GM21526 (cell line): Measurements from ENCODE around the gene CD300H.

Source experiments
- ATAC-seq: cut with Tn5 transposase; IDR thresholded peaks from one replicate; pipeline ENCODE4 v1.9.1; 2021; ENCODE audit warnings: moderate library complexity; ENCODE audit not compliant: unreplicated experiment, low FRiP score

The CD300H gene

DNA sequence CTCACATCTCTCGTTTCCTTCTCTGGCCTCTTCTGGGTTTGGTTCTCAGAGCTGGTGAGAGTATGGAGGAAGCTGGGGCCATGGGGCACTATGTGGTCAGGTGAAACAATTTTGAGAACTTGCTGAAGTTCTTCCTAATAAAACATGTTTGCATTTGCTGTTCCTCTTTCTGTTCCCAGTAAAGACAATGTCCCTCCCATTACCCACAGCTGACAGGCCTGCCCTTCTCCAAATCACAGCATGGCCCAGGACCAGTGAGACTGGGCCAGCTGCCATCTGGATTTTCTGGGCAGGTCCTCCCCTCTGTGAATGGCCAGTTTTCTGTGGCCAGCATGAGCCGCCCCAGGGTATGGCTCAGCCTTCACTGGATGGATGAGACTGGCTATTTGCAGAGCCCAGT is at the start of gene CD300H:
CD300H (minus strand) TSS at position 113 of the 400 bp plus-strand sequence.
- ATAC-seq: no peak

GRCh38 chr17:74616696-74617095 is 49.4 kb upstream of the CD300H start:
- ATAC-seq: no peak

DNA sequence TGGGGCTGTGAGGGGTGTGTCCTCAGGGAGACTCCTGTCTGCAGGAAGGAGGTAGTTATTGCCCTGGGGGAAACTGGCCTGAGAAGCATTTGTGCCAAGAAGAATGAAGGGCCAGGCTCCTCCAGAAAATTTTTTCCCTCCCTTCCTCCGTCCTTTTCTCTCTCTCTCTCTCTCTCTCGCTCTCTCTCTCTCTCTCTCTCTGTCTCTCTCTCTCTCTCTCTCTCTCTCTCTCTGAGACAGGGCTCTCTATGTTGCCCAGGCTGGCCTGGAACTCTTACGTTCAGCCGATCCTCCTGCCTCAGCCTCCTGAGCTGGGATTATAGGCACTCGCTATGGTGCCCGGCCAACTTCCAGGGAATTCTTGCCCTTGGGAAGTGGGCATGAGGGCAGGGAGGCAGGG is 44.7 kb upstream of the CD300H start:
- no peak for ATAC-seq

DNA sequence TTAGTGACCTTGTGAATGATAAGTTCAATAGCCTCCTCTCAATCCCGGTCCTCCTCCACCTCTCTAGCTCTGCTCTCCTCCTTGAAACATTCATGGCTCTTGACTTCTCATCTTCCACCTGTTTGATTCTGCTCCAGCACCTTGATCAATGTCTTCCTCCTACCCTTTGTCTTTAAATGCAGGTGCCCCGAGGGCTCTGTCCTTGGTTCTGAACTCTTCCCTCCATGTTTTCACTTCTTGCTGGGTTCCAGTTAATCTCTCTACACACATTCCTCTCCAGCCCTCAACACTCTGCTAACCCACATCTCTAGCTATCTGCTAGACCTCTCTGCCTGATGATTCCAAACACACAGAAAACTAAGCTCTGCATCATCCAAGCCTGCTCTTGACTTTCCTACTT is 42.8 kb upstream of the CD300H start:
- no peak for ATAC-seq

DNA sequence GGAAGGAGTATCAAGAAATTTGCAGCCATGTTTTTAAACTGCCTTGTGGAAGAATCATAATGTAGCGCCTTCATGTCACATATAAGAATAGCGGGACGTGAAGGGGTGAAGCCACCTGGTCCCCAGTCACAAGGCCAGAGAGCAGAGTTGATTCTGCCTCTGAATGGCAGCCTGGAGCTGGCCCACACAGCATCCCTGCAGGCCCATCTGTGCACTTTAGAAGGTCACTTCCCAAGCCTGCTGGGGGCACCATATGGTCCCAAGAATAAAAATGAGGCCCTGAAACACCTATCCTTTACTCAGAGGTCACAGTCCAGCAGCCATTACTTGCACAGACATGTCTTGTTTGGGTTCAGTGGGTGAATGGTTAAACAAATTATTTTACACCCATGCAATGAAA is 41.2 kb upstream of the CD300H start:
- ATAC-seq: no peak

- ATAC-seq: no peak
These were observed 39.9 kb upstream of the CD300H start for GRCh38 chr17:74607221-74607620.

DNA sequence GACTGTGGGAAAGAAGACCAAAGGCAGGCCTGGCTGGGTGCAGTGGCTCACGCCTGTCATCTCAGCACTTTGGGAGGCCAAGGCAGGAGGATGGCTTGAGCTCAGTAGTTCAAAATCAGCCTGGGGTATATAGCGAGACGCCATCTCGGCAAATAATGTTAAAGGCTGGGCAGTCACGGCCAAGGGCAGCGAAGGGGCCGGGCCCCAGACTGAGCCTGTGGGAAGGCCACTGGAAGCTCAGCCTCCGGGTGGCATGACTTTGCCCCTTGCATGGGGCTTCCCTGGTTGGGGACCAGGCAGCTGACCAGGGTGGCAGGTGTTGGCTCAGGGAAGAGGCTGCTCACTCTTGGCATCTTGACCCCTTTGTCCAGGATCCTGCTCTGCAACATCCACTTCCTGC is 38.7 kb upstream of the CD300H start:
- ATAC-seq: no peak

GRCh38 chr17:74605361-74605760 is 38.1 kb upstream of the CD300H start:
- ATAC-seq: no peak

GRCh38 chr17:74604761-74605160 is 37.5 kb upstream of the CD300H start:
- ATAC-seq: no peak

DNA sequence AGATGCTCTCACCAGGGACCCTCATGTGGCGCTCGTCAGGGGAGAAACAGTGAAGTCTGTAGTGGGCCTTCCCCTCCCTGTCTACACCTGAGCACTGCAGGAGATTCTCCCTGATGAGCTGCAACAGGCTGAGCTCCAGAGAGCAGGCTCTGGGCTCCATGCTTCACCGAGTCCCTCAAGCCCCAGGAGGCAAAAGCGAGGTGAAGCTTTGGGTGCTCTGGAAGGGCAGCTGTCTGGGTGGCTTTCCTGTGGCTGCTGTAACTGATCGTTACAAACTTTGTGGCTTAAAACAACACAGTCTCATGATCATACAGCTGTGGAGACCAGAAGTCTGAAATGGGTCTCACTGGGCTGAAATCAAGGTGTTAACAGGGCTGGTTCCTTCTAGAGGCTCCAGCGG is 36.9 kb upstream of the CD300H start:
- ATAC-seq: no peak

DNA sequence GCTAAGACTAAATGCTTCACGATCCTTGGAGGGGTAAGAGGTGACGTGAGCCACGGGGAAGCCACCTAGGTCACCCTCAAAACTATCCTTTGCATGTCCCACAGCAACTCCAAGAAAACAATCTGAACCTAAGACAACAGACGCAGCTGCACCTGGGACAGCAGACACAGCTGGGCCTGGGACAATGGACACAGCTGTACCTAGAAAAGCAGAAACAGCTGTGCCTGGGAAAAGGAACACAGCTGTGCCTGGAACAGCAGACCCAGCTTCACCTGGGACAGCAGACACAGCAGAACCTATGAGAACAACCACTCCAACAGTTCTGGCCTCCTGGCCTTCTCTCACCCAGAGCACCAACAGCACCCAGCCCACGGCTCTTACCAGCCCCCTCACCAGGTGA is 36.4 kb upstream of the CD300H start:
- ATAC-seq: no peak

DNA sequence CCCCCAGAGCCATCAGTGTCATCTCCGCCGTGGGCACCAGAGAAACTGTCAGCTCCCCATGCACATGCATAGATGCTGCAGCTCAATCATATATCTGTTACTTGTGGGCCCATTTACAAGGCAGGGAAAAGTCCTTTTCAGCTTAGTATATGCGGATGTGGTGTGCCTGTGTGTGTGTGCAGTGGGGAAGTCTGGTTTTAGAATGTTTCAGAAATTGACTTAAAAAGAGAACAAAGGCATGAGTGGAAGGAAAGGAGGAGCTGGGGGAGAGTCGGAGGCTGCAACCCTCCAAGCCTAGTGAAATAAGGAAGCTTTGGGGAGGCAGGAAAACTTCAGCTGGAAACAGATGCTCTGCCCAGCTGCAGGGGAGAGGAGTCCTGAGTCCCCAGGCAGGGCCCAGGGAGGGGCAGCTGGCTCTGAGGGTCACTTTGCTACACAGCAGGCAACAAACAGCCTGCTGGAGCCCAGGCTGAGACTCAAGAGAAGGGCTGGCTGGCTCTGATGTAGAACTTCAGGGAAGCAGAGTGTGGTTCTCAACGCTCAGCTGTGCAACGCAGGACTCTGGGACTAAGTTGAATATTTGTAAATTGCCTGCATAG is 35.8 kb upstream of the CD300H start:
- ATAC-seq: no peak

DNA sequence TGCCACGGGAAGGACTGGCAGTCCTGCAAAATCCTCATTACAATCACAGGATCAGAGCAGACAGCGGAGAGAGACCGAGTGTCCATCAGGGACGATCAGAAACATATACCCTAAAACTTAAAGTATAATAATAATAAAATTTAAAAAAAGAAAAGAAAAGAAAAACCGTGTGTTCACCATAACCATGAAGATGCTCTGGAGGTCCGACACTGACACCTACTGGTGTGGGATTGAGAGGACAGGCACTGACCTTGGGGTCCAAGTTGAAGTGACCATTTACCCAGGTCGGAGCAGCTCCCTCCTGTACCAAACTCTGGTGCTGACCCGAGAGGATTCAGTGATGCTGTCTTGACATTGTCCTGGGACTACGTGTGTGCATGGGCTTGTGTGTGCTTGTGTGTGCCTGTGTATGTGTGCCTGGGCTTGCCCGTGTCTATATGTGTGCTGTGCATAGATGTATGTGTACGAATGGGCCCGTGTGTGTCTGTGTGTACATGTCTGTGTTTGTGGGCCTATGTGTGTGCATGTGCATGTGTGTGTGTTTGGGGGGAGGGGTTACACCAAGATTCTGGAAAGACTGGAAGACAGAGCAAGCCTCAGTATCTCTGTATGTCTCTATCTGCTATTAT is 34.7 kb upstream of the CD300H start:
- no peak for ATAC-seq

GRCh38 chr17:74599448-74599939 is 32.2 kb upstream of the CD300H start:
- ATAC-seq: no peak

GRCh38 chr17:74599023-74599399 is 31.7 kb upstream of the CD300H start:
- ATAC-seq: no peak

- ATAC-seq: no peak
These were observed 31.2 kb upstream of the CD300H start for GRCh38 chr17:74598346-74599022.

DNA sequence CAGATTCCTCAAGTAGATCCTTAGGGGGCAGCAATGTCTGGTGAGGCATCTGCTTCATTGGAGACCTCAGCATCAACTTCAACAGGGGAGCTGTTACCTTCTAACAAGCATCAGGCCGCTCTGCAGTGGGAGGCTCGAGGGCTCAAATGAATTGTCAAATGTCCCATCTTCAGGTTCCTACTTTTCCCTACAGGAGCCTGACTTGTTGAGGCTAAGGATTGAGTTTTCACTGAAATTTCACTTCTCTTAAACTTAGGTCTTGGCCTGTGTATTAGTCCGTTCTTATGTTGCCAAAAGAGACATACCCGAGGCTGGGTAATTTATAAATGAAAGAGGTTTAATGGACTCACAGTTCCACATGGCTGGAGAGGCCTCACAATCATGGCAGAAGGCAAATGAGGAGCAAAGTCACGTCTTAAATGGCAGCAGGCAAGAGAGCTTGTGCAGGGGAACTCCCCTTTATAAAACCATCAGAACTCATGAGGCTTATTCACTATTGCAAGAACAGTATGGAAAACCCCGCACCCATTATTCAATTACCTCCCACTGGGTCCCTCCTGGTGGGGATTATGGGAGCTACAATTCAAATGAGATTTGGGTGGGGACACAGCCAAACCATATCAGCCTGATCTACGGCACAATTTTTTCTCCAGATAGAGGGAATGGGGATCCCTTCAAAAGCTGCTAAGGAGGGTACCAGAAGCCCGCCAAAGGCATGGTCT is 29.9 kb upstream of the CD300H start:
- no peak for ATAC-seq

DNA sequence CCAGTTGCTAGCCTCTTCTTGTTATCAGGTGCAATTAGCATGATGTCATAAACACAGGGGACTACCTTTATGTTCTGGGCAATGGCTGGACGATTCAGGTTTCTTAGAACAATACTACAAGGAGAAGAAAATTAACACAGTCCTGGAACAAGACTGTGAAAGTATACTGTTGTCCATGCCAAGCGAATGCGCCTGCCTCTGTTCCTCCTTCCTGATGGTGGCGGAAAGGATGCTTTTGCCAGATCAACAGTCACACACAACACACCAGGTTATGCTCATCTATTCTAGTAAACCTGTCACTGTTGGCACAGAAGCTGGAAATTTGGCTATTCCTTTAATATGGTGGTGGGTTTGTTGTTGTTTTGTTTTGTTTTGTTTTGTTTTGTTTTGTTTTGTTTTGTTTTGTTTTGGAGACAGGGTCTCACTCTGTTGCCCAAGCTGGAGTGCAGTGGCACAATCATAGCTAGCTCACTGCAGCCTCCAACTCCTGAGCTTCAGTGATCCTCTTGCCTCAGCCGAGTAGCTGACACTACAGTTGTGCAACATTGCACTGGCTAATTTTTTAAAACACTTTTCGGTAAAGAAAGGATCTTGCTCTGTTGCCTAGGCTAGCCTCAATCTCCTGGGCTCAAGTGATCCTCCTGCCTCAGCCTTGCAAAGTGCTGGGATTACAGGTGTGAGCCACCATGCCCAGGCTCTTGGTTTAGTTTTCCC is 27.9 kb upstream of the CD300H start:
- no peak for ATAC-seq

DNA sequence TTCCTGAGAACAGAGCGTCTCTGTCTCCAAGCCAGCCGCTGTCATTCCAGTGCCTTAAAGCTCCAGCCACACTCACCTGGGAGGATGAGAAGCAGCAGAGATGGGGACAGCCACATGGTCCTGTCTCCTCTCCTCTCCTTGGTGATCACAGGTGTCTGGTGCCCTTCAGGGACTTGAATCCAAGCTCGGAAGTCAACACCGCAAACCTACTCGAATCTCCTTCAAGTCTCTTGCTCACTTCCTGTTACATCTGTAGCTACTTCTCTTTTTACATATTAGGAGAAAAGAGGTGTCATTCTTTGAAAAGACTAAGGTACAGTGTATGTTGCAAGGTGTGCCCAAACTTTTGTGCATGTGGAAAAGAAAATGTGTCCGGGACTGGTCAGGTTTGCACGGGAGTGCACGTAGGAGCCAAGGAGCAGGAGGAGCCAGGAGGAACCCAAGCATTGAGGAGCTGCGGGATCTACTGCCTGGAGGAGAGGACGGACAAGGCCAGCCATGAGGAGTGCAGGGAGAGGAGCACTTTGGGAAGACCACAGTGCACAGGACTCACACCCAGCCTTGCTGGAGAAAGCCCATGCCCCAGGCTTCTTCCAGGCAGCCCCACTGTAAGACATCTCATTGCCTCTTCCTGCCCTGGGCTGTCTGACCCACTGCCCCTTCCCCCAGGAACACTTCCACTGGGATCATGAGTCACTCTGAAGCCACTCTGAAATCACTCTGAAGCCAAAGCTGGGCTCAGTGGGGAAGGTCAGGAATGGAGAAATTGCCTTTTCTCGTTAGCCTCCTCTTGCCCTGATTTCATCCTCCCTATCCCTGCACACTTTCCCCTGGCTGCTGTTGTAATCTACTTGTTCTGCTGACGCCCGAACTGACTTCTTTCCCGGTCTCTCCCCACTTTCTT is 25.0 kb upstream of the CD300H start, which contains the start of gene CD300LD:
CD300LD (minus strand) TSS at position 197 of the 904 bp plus-strand sequence; CDS start at position 116, 81 bp downstream.
- no peak for ATAC-seq

DNA sequence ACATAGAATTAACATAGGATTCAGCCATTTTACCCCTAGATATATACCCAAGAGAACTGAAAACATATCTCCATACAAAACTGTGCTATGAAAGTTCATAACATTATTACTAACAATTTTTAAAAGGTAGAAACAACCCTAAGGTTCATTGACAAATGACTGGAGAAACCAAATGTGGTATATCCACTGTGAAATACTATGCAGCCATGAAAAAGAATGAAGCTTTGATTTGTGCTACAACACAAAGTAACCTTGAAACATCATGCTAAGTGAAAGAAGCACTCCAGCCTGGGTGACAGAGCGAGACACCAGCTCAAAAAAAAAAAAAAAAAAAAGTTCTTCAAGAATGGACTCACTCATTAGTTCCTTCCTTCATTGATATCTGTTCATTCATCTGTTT is 24.2 kb upstream of the CD300H start:
- no peak for ATAC-seq
